PC-9 (cell line): ENCODE data around the gene OBSCN. TPM values are rescaled to one million over a fixed set of nuclear protein-coding genes. Genes with fewer than 3 reads are reported as not detected.

ENCODE experiments used
- BruUV-seq: library from RNA; stranded (reverse); fragments of 400-500 nt; replicated peaks from 2 replicates; lab custom pipeline; 2021; lab: Mats Ljungman, UMichigan
- CTCF ChIA-PET: fragments of 300-600 bp; sonication (Branson Sonifier 250); formaldehyde crosslinking; loops from one replicate; lab custom pipeline; 2022; ENCODE audit warnings: antibody characterized with exemption; lab: Charles Lee
- POLR2A ChIA-PET: fragments of 300-600 bp; sonication (Branson Sonifier 250); formaldehyde crosslinking; loops from one replicate; lab custom pipeline; 2022; ENCODE audit warnings: antibody characterized with exemption; ENCODE audit not compliant: unreplicated experiment; lab: Charles Lee
- DNase-seq, 2 experiments: peaks; one replicate each; pipeline versions ENCODE4 v3.0.0 to v3.0.0-alpha.2; 2015 to 2022; ENCODE audit warnings: mixed read lengths in 1 of 2
- H2AFZ ChIP-seq: fragments of 200-600 bp; sonication (generic); 2 replicates; pipeline ENCODE4 v1.8.1; 2017; ENCODE audit warnings: antibody characterized with exemption
- H3F3A ChIP-seq: fragments of 200-600 bp; sonication (generic); 2 replicates; pipeline ENCODE4 v1.8.1; 2017; ENCODE audit warnings: antibody characterized with exemption, mild to moderate bottlenecking, low read depth; ENCODE audit not compliant: insufficient read depth
- H3K27ac ChIP-seq: fragments of 200-600 bp; sonication (generic); 2 replicates; pipeline ENCODE4 v1.6.1; 2016; ENCODE audit warnings: mixed run types
- H3K27me3 ChIP-seq: fragments of 200-600 bp; sonication (generic); 2 replicates; pipeline ENCODE4 v1.6.1; 2016; ENCODE audit warnings: low read depth, mixed run types; ENCODE audit not compliant: insufficient read depth
- H3K36me3 ChIP-seq: fragments of 200-600 bp; sonication (generic); 2 replicates; pipeline ENCODE4 v1.6.1; 2016; ENCODE audit warnings: low read depth, mixed run types
- H3K4me1 ChIP-seq: fragments of 200-600 bp; sonication (generic); replicated peaks from 2 replicates; pipeline ENCODE4 v1.6.1; 2016; ENCODE audit warnings: mixed run types; ENCODE audit not compliant: insufficient read depth
- H3K4me2 ChIP-seq: fragments of 200-600 bp; sonication (generic); 2 replicates; pipeline ENCODE4 v1.6.1; 2017; ENCODE audit warnings: mixed run types
- H3K4me3 ChIP-seq: fragments of 200-600 bp; sonication (generic); 2 replicates; pipeline ENCODE4 v1.6.1; 2016; ENCODE audit warnings: mixed run types
- H3K79me2 ChIP-seq: fragments of 200-600 bp; sonication (generic); 2 replicates; pipeline ENCODE4 v1.6.1; 2017; ENCODE audit warnings: low read depth, mixed run types
- H3K9me2 ChIP-seq: fragments of 200-600 bp; sonication (generic); 2 replicates; pipeline ENCODE4 v1.8.1; 2017; ENCODE audit warnings: mild to moderate bottlenecking; ENCODE audit not compliant: insufficient read depth
- H3K9me3 ChIP-seq: fragments of 200-600 bp; sonication (generic); 2 replicates; pipeline ENCODE4 v1.8.1; 2016; ENCODE audit warnings: low read depth; ENCODE audit not compliant: insufficient read depth
- H4K20me1 ChIP-seq: fragments of 200-600 bp; sonication (generic); 2 replicates; pipeline ENCODE4 v1.8.1; 2017; ENCODE audit not compliant: insufficient read depth
- CTCF ChIP-seq: fragments of 200-600 bp; sonication (generic); conservative IDR thresholded peaks from 2 replicates; pipeline ENCODE4 v1.6.1; 2017; ENCODE audit warnings: mixed run types, antibody characterized with exemption, mild to moderate bottlenecking, moderate library complexity
- EZH2 ChIP-seq: fragments of 200-600 bp; sonication (generic); IDR thresholded peaks from 2 replicates; pipeline ENCODE4 v1.8.0; 2017; ENCODE audit warnings: antibody characterized with exemption, low read depth
- intact Hi-C: fragments of 100-400 bp; cut with micrococcal nuclease; formaldehyde crosslinking; loops from one replicate; pipeline ENCODE4 v1.10.0; 2022; ENCODE audit not compliant: unreplicated experiment
- total RNA-seq: library from RNA; stranded (reverse); gene quantifications from 2 replicates; pipeline ENCODE4 v1.2.3, GENCODE V29; 2021

OBSCN gene
- total RNA-seq, 1 experiment from 2014 or later: 62.9 TPM

- no peak for DNase-seq
- intact Hi-C loops: no loop called here
- TF ChIP-seq CTCF (no peak), EZH2 (no peak)
- Histone ChIP-seq H3K4me1 (no peaks in the 10 kb centered on the region), H3K79me2 (no peaks in the 10 kb centered on the region), H2AFZ (no peak overlapping the region), H3K9me3 (0 out of 2 replicates have a peak, but pooled peaks cover 5% of the 10 kb centered on the region), H3K27ac (no peak overlapping the region), H3K9me2 (no peaks in the 10 kb centered on the region), H4K20me1 (no peaks in the 10 kb centered on the region), H3K36me3 (no peaks in the 10 kb centered on the region), H3K4me3 (no peak overlapping the region), H3K4me2 (no peak overlapping the region), H3K27me3 (peaks cover 23% of the 10 kb centered on the region; the same call in 1 of the 2 replicates), H3F3A (no peaks in the 10 kb centered on the region)
- no TSS peak for BruUV-seq
- CTCF ChIA-PET: no interaction called here
- POLR2A ChIA-PET: no interaction called here
These were observed 102.4 kb downstream of the OBSCN start for GRCh38 chr1:228310162-228310792.

GRCh38 chr1:228311091-228311490, 103.2 kb downstream of the OBSCN start:
- Histone ChIP-seq H3K79me2 (no peaks in the 10 kb centered on the region), H3K4me1 (no peaks in the 10 kb centered on the region), H3K4me3 (no peak overlapping the region), H3K9me3 (0 out of 2 replicates have a peak, but pooled peaks cover 5% of the 10 kb centered on the region), H4K20me1 (no peaks in the 10 kb centered on the region), H2AFZ (no peak overlapping the region), H3K4me2 (no peak overlapping the region), H3K36me3 (no peaks in the 10 kb centered on the region), H3K27me3 (peaks cover 21% of the 10 kb centered on the region; the same call in 1 of the 2 replicates), H3K9me2 (no peaks in the 10 kb centered on the region), H3K27ac (no peak overlapping the region), H3F3A (no peaks in the 10 kb centered on the region)
- TF ChIP-seq EZH2: no peak
- no peak for TF ChIP-seq CTCF
- POLR2A ChIA-PET: no interaction called here
- BruUV-seq: no TSS peak
- CTCF ChIA-PET: no interaction called here
- no peak for DNase-seq
- intact Hi-C loops: no loop called here

GRCh38 chr1:228312136-228312764, 104.4 kb downstream of the OBSCN start:
- H3K79me2 ChIP-seq: no peaks in the 10 kb centered on the region
- H3K27ac ChIP-seq: no peak overlapping the region
- H3F3A ChIP-seq: no peaks in the 10 kb centered on the region
- H3K4me3 ChIP-seq: no peak overlapping the region
- 0 out of 2 replicates have a peak, but pooled peaks cover 5% of the 10 kb centered on the region for H3K9me3 ChIP-seq
- H4K20me1 ChIP-seq: no peaks in the 10 kb centered on the region
- BruUV-seq: no TSS peak
- intact Hi-C loops: no loop called here
- ChIA-PET CTCF (interaction anchor here (0.6 kb wide), 1 partner anchor 25 kb away, joined by 4 read pairs; no protein-coding TSS in a partner anchor), POLR2A (interaction anchor here (0.6 kb wide), 1 partner anchor 92 kb away, joined by 3 read pairs; no protein-coding TSS in a partner anchor)
- H3K9me2 ChIP-seq: no peaks in the 10 kb centered on the region
- no peak overlapping the region for H2AFZ ChIP-seq
- no peak for DNase-seq
- H3K4me2 ChIP-seq: no peak overlapping the region
- peaks cover 16% of the 10 kb centered on the region; the same call in 1 of the 2 replicates for H3K27me3 ChIP-seq
- no peaks in the 10 kb centered on the region for H3K4me1 ChIP-seq
- no peaks in the 10 kb centered on the region for H3K36me3 ChIP-seq
- TF ChIP-seq EZH2: no peak
- TF ChIP-seq CTCF: no peak
